GM19372 (cell line): Measurements from ENCODE around the gene GRID2.
"Not testable (repeated sequence)": the region's sequence is repeated elsewhere in the genome, so short reads cannot be mapped to it uniquely, and the experiment has no call there.

Source experiments
- ATAC-seq: cut with Tn5 transposase; IDR thresholded peaks from one replicate; pipeline ENCODE4 v1.9.1; 2021; ENCODE audit warnings: mild to moderate bottlenecking, low read depth, moderate library complexity; ENCODE audit not compliant: unreplicated experiment

The GRID2 gene

DNA sequence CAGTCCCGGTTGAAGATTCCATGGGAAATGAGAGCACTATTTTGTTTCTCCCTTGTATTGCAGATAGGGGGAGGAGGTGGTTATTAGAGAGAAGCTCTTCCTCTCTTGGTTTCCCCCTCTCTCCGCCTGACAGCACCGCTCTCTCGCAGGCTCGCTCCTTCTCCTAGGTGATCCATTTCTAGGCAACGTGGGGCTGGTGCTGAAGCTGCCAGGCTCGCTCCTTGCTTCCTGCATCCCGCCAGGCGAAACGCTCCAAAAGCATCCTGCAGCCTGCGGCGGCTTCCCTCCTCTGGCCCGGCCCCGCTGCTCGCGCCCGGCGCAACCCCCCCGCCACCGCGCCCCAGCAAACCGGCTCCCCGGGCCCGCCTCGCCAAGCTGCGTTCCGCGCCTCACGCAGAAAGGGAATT, at the start of gene GRID2:
TSS of gene GRID2 (plus strand) at position 346 of the 407 bp plus-strand sequence.
- no peak for ATAC-seq

DNA sequence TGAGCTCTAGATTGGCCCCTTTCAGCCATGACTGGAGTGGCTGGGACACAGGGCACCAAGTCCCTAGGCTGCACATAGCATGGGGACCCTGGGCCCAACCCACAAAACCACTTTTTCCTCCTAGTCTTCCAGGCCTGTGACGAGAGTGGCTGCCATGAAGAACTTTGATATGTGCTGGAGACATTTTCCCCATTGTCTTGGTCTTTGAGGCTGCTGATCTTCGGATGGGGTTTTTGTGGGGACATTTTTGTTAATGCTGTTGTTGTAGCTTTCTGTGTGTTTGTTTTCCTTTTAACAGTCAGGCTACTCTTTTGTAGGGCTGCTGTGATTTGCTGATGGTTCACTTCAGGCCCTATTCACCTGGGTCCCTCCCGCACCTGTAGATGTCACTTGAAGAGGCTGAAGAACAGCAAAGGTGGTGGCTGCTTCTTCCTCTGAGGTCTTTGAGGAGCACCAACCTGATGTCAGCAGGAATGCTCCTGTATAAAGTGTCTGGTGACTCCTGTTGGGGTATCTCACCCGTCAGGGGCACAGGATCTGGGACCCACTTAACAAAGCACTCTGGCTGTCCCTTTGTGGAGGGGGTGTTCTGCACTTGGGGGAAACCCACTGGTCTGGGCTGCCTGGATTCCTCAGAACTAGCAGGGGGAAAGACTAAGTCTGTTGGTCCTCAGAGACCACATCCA, 49.6 kb upstream of the GRID2 start:
- ATAC-seq = no peak

DNA sequence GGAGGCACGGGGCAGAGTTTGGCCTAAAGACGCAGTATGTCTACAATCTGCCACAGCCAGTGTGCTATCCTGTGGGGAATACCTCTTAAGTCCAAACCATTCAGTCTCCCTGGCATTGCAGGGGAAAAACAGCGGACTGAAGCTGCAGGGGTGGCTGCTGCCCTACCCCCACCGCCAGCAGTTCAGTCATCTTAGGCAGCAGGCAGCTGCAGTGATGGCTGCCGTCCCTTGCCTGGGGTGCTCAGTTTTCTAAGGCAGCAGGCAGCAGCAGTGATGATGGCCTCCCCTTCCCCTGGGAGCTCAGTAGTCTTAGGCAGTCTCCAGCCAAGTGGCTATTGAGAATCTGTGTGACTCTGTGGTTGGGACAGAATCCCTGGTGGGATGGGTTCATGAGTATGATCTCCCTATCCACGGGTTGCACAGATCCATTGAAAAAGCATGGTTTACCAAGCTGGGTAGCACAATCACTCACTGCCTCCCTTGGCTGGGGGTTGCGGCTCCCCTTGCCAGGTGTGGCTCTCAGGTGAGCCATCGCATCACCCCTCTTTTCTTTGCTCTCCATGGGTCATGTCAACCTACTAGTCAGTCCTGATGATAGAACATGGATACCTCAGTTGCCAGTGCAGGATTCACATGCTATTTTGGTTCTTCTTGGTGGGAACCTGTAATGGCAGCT, 48.9 kb upstream of the GRID2 start:
- no peak for ATAC-seq

DNA sequence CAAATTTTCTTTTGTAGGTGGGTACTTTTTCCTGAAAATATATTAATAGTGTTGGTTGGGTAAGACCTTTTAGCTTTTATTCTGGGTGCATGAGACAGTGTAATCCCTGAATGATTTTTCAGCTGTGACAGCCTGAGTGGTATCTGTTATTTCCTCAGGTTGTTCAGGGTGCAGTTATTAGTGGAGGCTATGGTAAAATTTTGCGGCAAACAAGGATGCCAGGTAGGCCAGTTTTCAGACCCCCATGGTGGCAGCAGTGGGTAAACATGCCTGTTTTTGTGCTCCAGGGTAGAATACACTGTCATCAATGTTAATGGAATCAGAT, 47.9 kb upstream of the GRID2 start:
- no peak for ATAC-seq

DNA sequence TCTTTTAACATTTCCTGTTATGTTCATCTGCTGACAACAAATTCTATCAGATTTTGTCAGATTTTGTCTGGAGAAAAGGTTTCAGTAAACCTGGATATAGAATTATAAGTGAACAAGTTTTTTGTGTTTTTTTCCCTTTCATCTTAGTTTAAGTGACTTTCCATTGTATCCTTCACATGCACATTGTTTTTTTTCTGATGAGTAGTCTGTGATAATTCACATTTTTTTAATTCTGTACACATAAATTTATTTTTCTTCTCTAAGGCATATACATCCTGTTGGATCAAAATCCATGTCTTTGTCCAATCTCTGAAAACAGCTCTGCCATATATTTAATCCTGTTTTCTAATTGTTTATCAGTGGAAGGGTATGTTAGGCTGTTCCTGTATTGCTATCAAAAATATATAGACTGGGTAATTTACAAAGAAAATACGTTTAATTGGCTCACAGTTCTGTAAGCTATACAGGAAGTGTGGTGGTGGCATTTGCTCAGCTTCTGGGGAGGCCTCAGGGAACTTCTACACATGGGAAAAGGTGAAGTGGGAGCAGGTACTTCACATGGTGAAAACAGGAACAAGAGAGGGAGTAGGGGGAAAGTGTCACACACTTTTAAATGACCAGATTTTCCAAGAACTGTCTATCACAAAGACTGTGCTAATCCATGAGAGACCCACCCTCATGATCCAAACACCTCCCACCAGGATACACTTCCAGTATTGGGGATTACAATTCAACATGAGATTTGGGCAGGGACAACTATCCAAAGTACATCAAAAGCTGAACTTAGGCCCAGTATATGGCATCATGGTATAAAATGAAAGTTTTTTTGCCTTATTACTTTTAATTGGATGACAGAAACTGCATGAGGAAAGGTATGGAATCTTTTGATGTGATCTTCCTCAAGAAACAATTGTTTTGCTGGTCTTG, 45.6 kb upstream of the GRID2 start:
- ATAC-seq = no peak

DNA sequence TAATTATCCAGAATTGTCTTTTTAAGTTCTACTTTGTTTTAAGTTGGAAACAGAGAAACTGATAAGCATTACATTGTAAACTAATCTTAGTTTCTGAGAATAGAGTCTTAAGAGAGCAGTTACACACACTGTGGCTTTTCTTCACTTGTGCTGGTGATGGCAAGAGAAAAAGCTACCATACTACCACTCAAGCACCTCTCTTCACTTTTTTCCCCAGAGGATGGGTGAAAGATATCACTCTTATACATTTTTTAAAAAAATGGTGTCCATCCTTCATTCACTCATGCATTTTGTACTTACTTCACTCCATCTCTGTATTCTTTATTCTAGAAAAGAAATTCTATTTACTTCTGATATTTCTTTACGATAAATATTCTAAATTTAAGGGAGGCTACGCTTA, 42.5 kb upstream of the GRID2 start:
- no peak for ATAC-seq

DNA sequence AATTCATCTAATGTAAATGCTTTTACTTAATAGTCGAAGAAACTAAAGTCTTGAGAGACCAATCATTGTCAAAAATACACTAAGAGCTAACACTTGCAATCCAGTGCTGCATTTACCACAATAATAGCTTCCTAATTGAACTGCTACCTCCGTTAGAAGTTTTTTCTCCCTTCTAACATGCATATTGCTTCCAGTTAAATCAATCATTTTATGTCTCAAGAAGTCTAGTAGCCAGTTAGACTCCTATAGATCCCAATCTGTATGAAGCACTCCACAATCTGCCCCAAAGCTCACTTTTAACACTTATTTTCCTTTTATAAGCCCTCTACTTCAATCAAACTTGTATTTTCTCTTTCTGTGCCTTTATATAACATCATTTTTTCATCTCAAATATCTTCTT, 41.4 kb upstream of the GRID2 start:
- no peak for ATAC-seq

DNA sequence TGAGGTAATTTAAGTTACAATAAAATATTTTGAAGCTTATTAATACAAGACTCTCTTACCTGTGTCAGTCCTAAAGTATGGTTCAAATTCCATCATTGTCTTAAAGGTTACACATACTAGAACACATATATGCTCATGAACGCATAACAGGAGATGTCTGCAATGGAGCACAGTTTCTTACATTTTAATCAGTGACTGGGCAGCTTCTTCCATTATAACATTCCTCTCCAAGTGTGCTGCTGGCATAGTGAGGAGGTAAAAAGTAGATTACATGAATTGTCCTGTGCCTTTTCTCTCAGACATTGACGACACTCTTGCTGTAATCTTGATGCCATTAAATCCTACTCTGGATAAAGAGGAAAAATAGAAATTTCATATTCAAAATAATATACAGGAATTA, 40.8 kb upstream of the GRID2 start:
- no peak for ATAC-seq

DNA sequence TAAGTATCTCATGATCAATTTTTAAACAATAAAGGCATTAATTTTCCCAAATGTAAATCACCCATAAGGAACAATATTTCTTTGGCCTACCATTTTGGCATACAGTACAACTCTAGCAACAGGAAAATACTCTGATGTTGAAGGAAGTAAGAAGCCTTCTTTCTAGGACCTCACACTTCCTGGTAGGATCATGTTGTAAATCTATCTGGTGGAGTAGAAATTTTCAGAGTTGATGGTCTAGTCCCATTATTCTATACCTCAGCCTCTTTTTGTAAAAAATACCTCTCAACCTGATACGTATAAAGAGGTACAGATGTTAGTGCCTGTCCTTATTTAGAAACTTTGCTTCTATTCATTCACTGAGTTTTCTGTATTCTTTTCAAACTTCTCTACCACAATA, 40.2 kb upstream of the GRID2 start:
- ATAC-seq = no peak

DNA sequence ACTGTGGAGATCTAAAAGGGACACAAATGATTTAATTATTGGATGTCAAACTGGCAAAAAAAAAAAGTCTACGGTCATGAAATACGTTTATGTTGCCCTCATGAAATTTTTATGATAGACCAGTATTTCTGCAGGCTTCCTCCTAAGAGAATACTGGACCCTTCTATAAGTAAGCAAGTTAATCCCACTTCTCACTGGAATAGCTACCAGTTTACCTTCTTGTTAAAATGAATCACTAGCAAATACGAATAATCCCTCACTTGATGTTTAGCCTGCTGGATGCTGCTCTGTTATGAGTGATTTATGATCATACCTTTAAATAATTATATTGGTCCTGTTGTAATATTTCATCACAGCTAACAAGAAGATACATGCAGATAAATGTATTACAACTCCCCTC, 39.6 kb upstream of the GRID2 start:
- no peak for ATAC-seq

DNA sequence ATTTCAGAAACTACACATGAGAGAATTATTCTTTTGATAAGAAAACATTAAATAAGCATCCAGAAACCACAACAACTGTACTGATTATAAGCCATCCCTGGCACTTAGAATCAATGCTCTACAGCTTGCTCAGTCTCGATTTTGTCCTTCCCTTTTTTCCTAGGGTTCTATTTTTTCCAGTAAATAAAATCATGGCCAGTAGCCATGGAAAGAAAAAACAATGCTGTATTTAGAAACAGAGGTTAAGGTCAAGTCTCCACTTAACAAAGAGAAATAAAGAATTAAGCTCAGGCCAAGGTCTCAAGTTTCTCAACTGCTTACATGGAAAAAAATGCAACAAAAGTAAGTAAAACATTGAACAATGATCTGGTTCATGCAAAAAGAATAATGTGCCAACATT, 38.7 kb upstream of the GRID2 start:
- ATAC-seq = no peak

DNA sequence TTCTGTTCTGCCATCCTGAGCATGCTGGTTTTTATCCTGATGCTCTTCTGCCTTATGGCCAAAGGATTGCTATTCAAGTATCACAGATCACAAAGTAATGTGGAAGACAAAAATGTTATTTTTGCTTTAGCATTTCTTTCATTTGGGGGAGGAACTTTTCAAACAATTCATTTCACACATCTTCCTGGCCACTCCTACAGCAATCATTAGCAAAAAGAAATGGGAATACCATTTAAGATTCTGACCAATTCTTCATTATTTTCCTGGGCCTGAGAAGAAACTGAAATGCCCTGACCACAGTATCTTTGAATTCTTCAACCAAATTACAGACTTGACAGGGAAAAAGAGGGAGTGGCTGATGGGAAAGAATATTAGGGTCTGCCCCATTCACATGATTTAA, 38.0 kb upstream of the GRID2 start:
- no peak for ATAC-seq

DNA sequence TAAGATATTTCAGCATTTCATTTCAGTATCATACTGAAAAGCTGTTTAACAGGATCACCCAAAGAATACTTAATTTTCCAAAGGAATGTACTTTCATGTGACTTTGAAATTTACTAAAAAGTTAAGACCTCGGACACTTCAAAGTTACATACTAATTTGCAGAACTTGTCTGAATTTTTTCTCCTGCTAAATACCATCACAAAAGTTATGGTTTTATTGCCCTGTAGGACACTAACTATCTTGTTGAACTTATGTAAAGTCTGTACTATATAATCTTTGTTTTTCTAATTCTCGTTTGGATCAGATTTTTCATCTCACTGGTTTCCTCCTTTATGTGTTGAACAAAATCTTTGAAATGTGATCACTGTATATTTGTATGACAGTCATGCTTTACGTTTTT, 37.2 kb upstream of the GRID2 start:
- no peak for ATAC-seq

DNA sequence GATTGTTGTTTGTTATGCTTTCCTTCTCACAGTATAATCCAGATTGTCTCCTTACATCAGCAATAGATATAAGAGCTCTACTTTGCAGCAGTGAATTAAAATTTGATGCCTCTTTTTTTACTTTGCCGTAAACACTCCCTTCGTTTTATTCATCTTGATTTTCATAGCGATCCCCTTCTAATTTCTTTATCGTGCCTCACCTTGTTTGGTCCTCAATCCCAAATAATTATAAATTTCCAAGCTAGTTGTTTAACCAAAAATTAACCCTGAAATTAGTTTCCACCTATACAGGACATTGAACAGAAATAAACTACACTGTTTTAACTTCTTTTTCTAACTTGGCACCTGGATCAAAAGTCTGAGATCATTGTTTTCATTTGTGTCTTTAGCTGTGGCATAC, 35.1 kb upstream of the GRID2 start:
- ATAC-seq = no peak

DNA sequence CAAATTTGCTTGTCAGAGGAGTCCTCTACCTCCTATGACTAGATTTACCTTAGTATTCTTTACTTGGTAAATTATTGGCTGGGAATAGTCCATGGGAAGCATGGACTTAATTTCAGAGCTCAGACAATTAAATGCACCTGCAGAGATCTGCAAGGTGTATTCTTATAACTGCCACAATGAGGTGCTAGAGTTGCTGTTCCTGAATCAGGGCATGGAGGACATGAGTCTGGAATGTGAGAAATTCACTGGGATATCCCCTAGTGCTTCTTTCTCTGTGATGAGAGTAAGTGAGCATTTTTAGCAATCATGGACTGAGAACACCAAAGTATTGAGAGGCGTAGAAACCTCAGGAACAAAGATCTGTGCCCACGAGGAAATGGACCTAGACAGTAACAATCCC, 32.9 kb upstream of the GRID2 start:
- no peak for ATAC-seq

DNA sequence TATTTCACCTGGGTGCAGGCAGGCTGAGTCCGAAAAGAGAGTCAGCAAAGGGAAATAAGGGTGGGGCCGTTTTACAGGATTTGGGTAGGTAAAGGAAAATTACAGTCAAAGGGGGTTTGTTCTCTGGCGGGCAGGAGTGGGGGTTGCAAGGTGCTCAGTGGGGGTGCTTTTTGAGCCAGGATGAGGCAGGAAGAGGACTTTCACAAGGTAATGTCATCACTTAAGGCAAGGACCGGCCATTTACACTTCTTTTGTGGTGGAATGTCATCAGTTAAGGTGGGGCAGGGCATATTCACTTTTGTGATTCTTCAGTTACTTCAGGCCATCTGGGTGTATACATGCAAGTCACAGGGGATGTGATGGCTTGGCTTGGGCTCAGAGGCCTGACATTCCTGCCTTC, 32.2 kb upstream of the GRID2 start:
- ATAC-seq = not testable (repeated sequence)

DNA sequence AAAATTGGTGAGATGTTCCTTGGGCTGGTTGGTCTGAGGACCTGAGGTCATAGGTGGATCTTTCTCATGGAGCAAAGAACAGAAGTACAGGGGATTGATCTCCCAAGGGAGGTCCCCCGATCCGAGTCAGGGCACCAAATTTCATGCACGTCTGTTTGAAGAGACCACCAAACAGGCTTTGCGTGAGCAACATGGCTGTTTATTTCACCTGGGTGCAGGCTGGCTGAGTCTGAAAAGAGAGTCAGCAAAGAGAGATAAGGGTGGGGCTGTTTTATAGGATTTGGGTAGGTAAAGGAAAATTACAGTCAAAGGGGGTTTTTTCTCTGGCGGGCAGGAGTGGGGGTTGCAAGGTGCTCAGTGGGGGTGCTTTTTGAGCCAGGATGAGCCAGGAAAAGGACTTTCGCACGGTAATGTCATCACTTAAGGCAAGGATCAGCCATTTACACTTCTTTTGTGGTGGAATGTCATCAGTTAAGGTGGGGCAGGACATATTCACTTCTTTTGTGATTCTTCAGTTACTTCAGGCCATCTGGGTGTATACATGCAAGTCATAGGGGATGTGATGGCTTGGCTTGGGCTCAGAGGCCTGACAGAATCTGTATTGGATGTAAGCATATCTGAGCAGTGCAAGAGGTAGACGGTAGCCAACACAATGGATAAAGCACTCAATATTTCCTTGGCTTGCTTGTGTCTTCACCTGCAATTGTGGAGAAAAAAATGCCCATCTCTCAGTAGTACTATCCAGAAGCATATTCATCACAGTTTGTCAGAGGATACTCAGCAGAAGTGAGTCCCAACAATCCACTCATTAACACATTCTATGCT, 26.5 kb upstream of the GRID2 start:
- not testable (repeated sequence) for ATAC-seq

DNA sequence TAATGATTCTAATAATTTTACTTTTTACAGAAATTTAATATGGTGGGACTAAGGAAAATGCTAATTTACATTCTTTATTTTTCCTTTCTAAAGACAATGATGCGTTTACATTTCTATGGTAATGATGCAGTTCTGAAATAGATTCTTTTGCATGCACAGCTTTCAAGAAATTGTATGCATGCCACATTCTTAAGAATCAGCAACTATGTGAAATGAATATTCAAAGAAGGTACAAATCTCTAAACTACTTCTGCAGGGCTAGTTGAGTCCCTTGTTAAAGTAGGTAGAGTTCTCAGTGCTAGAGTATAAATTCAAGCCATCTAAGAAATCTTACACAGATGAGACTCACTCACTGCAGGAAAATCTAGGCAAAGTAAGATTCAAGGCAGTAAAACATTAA, 24.5 kb upstream of the GRID2 start:
- no peak for ATAC-seq

DNA sequence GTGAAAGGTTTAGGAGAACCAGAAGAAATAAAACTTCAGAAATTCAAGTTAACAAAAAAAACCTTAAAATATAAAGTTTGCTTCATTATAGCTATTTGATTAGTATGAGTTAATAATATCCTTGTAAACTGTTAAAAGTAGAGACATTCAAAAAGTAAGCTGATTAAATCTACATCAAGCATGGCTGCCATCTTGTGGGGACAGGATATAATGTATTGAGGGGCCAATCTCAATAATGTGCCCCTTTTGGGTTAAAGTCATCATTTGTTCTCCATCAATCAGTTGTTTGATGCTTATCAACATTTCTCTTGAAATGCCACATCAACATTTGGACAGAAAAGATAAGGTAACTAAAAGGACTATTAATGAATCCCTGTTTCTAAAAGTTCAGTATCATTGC, 4.6 kb upstream of the GRID2 start:
- no peak for ATAC-seq

DNA sequence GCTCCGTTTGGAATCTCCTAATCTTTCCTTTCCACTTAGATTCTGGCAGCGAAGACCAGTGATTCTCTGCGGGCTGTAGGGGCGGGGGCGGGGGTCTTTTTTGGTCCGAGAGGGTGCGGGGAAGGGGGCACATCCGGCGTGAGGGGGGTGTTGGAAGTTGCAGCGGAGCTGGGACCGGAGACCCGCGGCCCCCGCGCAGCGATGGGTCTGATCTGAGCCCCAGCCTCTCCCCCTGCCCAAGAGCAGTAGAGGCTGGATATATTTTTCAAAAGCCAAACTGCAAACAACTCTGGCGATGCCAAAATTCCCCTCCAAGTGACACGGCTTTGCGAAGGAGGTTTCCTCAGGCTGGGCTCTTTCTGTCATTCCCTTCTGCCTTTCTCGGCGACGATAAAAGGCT, 355 bp downstream of the GRID2 start:
- ATAC-seq = no peak

DNA sequence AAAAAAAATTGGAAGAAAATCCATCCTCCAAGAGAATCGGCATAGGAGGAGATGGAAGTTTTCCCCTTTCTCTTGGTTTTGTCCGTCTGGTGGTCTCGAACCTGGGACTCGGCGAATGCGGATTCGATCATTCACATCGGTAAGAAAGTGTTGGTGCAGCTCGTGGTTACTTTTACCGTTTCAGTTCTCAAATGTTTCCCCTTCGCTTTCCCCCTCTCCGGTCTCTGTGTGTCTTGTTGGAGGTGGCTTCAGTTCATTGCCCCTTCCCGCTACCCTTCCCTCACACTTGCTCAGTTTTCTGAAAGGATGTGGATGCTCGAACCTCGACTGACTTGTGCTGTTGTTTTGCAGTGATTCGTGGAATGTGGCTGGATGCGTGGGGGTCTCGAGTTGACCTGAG, 840 bp downstream of the GRID2 start:
- no peak for ATAC-seq
